Measurements from ENCODE around the gene NEGR1.
"Not testable (repeated sequence)": the region's sequence is repeated elsewhere in the genome, so short reads cannot be mapped to it uniquely, and the experiment has no call there.

Gene NEGR1

GRCh38 chr1:72241397-72241796 lies 40.9 kb downstream of the NEGR1 start:
- no peak for DNase-seq
- intact Hi-C loops (cut with DNase I) = no loop called here

DNA sequence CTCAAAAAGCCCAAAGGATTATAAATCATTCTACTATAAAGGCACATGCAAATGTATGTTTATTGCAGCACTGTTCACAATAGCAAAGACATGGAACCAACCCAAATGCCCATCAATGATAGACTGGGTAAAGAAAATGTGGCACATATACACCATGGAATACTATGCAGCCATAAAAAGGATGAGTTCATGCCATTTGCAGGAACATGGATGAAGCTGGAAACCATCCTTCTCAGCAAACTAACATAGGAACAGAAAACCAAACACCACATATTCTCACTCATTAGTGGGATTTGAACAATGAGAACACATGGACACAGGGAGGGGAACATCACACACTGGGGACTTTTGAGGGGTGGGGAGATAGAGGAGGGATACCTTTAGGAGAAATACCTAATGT lies 46.4 kb downstream of the NEGR1 start:
- intact Hi-C loops (cut with DNase I); DNase-seq: not testable (repeated sequence)

- intact Hi-C loops (cut with DNase I) = no loop called here
- no peak for DNase-seq
These were observed 47.3 kb downstream of the NEGR1 start for GRCh38 chr1:72235062-72235461.

DNA sequence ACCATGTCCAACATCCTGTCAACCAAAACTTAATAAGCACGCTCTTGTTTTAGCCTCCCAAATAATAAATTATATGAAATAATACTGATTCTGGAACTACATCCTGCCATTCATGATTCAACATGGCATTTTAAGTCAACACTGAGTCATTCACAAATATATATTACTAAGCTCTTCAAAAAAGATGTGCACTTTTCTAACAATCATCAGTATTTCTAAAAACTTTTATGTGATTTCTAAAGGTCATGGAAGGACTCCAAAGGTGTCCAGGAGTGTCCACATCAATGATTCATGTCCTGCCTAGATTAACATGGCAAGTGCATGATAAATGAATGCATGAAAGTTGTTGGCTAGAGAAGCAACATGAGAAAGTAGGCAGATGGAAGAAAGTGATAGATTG lies 51.6 kb downstream of the NEGR1 start:
- intact Hi-C loops (cut with DNase I) = no loop called here
- no peak for DNase-seq

DNA sequence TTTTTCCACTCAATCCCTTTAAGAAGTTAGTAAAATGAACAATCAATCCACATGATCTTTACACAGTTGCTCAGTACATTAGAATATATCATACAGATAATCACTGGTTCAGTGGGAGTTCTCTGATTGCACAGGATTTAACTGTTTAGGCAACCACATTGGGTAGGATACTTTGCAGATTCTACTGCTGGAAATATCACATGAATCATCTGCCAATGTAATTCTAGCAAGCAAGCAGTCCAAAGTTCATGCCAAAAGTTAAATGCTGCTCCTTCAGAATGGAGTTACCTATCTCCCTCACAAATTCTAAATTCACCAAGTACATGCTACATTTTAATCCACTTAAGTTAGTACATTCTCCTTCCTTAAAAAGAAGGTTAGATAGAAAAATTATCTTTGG lies 52.4 kb downstream of the NEGR1 start:
- intact Hi-C loops (cut with DNase I) = no loop called here
- DNase-seq = no peak

GRCh38 chr1:72227667-72228066 lies 54.7 kb downstream of the NEGR1 start:
- peak in 2 of 42 donors; percentile 8 to 42 for DNase-seq
- intact Hi-C loops (cut with DNase I) = no loop called here

DNA sequence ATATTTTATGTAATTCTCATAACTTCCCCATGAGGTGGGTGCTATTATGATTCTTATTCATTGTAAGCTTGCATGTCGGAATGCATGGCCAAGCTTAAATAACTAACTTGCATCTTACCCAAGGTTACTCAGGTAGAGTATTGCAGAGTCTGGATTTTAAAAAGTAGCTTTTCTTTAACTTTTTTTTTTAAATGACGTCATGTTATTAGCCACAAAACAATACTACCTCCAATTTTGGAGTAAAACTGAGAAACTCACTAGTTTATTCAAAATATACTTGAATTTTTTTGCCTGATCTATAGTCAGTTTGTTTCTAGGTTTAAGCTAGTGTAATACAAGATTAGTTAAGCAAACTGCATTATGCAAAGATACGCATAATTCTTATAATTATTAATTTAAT lies 57.8 kb downstream of the NEGR1 start:
- no peak for DNase-seq
- intact Hi-C loops (cut with DNase I) = no loop called here

- no peak for DNase-seq
- intact Hi-C loops (cut with DNase I) = no loop called here
These were observed 60.5 kb downstream of the NEGR1 start for GRCh38 chr1:72221811-72222210.

- intact Hi-C loops (cut with DNase I) = no loop called here
- DNase-seq = no peak
These were observed 64.1 kb downstream of the NEGR1 start for GRCh38 chr1:72218141-72218739.

- no peak for DNase-seq
- intact Hi-C loops (cut with DNase I) = no loop called here
These were observed 75.3 kb downstream of the NEGR1 start for GRCh38 chr1:72207059-72207458.

DNA sequence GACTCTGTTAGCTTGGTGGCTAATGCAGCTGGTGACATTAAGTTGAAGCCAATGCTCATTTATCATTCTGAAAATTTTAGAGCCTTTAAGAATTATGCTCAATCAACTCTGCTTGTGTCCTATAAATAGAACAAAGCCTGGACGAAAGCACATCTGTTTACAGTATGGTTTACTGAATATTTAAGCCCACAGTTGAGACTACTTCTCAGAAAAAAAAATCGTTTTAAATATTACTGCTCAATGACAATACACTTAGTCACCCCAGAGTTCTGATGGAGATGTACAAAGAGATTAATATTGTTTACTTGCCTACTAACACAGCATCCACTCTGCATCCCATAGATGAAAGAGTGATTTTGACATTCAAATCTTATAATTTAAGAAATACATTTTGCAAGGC lies 79.6 kb downstream of the NEGR1 start:
- intact Hi-C loops (cut with DNase I) = no loop called here
- no peak for DNase-seq

DNA sequence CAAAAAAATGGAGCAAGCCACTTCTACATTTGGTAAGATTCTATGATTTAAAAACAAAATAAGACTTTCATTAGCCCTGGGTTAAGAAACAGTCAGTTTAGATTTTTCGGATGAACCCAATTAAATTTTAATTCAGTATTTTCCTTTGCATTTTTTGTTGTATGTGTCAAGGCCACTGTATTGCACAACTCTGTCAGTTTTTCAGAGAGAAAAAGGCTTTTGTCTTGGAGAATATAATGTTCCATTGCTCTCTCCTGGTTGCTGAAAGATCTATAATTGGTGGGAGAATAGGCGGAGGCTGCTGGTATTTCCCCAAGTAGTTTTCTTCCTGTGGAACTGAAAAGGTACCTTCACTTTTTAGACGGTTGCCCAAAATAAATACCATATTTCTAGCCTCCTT lies 84.6 kb downstream of the NEGR1 start:
- DNase-seq = peak in 1 of 42 donors; percentile 33
- intact Hi-C loops (cut with DNase I) = no loop called here

- no peak for DNase-seq
- intact Hi-C loops (cut with DNase I) = no loop called here
These were observed 95.5 kb downstream of the NEGR1 start for GRCh38 chr1:72186733-72187307.

- DNase-seq = no peak
- intact Hi-C loops (cut with DNase I) = no loop called here
These were observed 98.1 kb downstream of the NEGR1 start for GRCh38 chr1:72184099-72184701.

- intact Hi-C loops (cut with DNase I) = no loop called here
- no peak for DNase-seq
These were observed 99.5 kb downstream of the NEGR1 start for GRCh38 chr1:72182859-72183258.

GRCh38 chr1:72178266-72178665 lies 104.1 kb downstream of the NEGR1 start:
- DNase-seq = peak in 5 of 42 donors; percentile 4 to 40 (median 16)
- intact Hi-C loops (cut with DNase I) = no loop called here

DNA sequence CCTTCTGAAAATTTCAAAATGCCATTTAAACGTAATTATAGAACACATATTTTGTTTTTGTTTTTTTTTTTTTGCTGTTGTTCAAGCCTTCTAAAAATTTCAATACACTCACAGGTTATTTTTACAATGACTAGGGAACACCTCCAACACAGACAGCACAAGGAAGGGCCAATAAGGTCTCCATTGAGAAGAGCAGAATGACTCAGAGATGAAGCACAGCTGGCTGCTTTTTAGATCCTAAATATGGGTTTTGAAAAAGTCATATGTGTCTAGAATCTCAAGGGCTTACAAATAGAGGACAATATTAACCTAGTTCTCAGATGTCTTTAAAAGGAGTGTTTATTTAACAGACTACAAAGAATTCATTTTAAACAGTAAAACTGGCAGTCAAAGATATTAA lies 104.6 kb downstream of the NEGR1 start:
- intact Hi-C loops (cut with DNase I) = no loop called here

GRCh38 chr1:72170246-72170645 lies 112.1 kb downstream of the NEGR1 start:
- intact Hi-C loops (cut with DNase I) = no loop called here
- DNase-seq = no peak

More for the DNA sequence above, 104.6 kb downstream of the NEGR1 start:
- DNase-seq = no peak

DNA sequence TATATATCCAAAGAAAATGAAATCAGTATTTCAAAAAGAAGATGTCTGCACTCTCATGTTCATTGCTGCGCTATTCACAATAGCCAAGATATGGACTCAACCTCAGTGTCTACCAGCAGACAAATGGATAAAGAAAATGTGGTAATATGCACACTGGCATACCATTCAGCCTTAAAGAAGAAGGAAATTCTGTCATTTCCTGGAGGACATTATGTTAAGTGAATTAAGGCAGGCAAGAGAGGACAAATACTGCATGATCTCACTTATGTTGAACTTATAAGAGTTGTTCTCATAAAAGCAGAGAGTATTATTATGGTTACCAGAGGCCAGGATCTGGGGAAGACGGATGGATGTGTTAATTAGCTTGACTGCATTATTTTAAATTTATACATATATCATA lies 115.9 kb downstream of the NEGR1 start:
- intact Hi-C loops (cut with DNase I) = no loop called here
- no peak for DNase-seq

DNA sequence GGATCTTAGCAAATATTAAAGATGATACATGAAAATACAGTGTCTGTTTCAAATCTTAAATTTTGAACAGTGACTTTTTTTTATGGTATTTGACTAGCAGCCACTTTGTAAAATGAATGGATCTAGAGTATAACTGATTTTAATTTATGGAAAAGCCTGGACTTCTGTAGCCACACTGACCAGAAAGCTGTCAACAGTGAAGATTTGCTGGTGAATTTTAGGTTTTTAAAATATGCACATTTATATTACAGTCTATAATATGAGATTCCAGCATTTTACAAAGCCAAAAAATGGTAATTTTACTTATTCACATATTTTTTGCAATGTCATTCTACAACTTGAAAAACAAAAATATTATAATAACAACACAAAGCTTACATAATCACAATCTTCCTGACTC lies 131.8 kb downstream of the NEGR1 start:
- DNase-seq = no peak

GRCh38 chr1:72141875-72142274 lies 140.5 kb downstream of the NEGR1 start:
- intact Hi-C loops (cut with DNase I) = no loop called here
- DNase-seq = no peak

More for the DNA sequence above, 131.8 kb downstream of the NEGR1 start:
- intact Hi-C loops (cut with DNase I) = no loop called here
